ENCODE data around the gene RNASEH2A. TPM values are rescaled to one million over a fixed set of nuclear protein-coding genes. Genes with fewer than 3 reads are reported as not detected.
A peak's percentile ranks its signal among the peaks of the same experiment; 100 is the strongest.

The RNASEH2A gene
- 10 to 100 TPM; 29.1 to 45.7 (median 35.3) TPM for polyA plus RNA-seq (ENCODE audit: insufficient read length in 4 of 4)

GRCh38 chr19:12806242-12807081 lies at the start of gene RNASEH2A:
TSS of gene RNASEH2A (plus strand) at chr19:12806584. CDS start at chr19:12806674, 90 bp downstream.
- DNase-seq (ENCODE audit: low read depth in 4 of 4, low spot score in 2 of 4) = peak in 1 of 4 donors; percentile 83

GRCh38 chr19:12757544-12758274 lies 48.7 kb upstream of the RNASEH2A start:
- no peak for DNase-seq (ENCODE audit: low read depth in 4 of 4, low spot score in 2 of 4)

DNA sequence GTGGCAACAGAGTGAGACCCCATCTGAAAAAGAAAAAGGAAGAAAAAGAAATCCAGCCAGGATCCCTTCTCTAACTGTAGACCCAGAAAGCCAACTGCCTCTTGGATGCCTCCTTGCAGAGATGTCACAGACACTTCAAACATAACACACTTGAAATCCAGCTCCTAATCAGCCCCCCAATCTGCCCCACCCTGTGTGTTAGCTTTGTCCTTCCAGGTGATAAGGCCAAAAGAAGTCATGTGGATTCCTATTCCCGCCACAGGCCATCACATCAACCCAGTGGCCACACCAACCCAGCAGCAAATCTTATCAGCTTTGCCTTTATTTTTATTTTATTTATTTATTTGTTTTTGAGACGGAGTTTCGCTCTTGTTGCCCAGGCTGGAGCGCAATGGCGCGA lies 46.7 kb upstream of the RNASEH2A start:
- DNase-seq (ENCODE audit: low read depth in 4 of 4, low spot score in 2 of 4) = no peak

GRCh38 chr19:12763100-12763499 lies 43.3 kb upstream of the RNASEH2A start:
- DNase-seq (ENCODE audit: low read depth in 4 of 4, low spot score in 2 of 4) = no peak

- DNase-seq (ENCODE audit: low read depth in 4 of 4, low spot score in 2 of 4) = no peak
These were observed 41.7 kb upstream of the RNASEH2A start for GRCh38 chr19:12764698-12765097.

DNA sequence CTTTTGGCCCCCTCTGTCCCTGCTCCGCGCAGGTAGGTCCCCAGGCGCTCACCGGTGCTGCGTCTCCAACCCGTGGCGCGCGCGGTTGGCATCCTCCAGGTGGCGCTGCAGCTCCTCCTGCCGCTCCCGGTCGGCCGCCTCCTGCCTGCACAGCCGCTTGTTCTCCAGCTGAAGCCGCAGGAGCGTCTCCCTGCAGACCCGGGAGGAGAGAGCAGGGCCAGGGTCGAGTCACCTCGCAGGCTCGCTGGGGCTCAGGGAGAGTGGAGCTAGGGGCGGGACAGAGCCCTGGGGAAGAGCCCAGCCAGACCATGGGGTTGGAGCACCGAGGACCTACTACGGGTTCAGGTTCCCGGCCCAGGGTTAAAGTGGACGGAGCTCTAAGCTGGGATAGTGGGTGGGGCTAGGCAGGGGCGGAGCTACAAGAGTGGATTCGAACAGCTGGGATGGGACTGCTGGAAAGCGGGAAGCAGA lies 40.3 kb upstream of the RNASEH2A start:
- no peak for DNase-seq (ENCODE audit: low read depth in 4 of 4, low spot score in 2 of 4)

GRCh38 chr19:12767150-12767549 lies 39.2 kb upstream of the RNASEH2A start:
- DNase-seq (ENCODE audit: low read depth in 4 of 4, low spot score in 2 of 4) = no peak

DNA sequence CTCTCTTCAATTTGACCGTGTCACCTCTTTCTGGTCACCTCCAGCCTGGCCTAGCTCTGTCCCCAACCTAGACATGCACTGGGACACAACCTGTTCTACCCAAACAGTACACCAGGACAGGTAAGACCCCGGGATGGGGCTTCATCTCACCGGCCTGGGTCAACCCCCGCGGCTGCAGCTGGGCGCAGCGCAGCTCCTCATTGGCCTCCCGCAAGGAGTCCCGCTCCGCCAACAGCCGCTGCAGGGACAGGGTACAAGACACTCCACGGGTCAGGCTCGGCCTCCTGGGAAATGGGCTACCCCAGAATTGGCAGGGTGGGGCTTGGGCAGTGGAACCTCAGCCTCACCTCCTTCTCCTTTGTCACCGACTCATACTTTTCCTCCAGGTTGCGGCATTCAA lies 38.7 kb upstream of the RNASEH2A start:
- no peak for DNase-seq (ENCODE audit: low read depth in 4 of 4, low spot score in 2 of 4)

DNA sequence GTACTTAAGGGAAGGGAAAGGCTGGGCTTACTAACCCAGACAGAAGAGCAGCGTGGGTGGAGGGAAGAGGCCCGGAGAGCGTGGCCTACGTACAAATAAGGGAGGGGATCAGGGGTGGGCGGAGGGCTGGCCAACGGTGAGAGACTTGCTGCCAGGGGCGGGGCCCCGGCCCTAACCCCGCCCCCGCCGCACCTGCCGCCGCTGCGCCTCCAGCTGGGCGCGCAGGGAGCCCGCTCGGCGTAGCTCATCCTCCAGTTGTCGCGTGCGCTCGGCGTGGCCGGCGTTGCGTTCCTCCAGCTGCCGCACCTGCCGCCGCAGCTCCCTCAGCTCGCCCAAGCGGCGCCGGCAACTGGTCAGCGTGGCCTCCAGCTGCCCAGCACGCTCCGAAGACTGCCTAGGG lies 36.7 kb upstream of the RNASEH2A start:
- no peak for DNase-seq (ENCODE audit: low read depth in 4 of 4, low spot score in 2 of 4)

DNA sequence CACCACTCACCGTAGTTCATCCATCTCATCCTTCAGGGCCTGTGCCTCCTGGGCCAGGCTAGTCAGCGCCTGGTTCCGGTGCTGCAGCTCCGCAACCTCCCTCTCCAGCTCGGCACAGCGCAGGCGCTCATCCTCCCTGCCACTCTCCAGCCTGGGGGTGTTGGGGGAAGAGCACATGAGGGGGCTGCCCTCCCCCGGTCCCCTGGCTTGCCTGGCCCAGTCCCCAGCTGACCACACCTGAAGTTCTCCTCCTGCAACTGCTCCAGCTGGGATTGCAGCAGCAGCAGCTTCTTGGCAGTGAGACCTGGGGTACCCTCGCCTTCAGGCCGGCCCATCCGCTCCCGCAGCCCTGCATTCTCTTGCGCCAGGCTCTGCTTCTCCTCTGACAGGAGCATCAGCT lies 35.5 kb upstream of the RNASEH2A start:
- DNase-seq (ENCODE audit: low read depth in 4 of 4, low spot score in 2 of 4) = no peak

- no peak for DNase-seq (ENCODE audit: low read depth in 4 of 4, low spot score in 2 of 4)
These were observed 34.1 kb upstream of the RNASEH2A start for GRCh38 chr19:12772323-12772722.

GRCh38 chr19:12773571-12773970 lies 32.8 kb upstream of the RNASEH2A start:
- no peak for DNase-seq (ENCODE audit: low read depth in 4 of 4, low spot score in 2 of 4)

- no peak for DNase-seq (ENCODE audit: low read depth in 4 of 4, low spot score in 2 of 4)
These were observed 31.5 kb upstream of the RNASEH2A start, which contains the start of gene HOOK2 for GRCh38 chr19:12774588-12775555. TSS of gene HOOK2 (minus strand) at chr19:12775552. CDS start at chr19:12775449, 103 bp downstream.

DNA sequence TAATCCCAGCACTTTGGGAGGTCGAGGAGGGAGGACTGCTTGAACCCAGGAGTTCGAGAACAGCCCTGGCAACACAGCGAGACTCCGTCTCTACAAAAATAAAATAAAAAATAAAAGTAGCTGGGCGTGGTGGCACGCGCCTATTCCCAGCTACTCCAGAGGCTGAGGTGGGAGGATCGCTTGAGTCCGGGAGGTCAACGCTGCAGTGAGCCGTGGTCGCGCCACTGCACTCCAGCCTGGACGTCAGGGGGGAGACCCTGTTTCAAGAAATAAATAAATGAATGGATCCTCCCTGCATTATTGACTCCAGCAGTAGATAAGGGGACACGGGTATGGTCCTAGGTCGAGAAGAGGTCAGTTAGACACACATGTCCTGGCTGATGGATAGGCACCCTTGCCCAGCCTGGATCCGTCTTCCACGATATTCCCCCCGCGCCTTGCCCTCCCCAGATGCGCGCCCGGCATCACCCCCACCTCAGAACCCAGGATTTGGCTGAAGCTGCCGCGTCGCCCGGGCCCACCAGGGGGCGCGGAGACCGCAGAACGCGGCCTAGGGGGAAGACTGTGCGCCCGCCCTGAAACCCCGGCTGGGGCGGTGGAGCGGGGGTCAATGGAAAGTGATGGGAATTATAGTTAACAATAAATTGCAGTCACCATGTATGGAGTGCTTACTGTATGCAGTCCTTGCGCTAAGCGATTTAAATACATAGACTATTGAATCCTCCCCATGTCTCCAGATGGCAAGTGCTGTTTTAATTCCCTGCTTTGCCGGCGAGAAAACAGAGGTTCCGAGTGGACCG lies 29.0 kb upstream of the RNASEH2A start:
- no peak for DNase-seq (ENCODE audit: low read depth in 4 of 4, low spot score in 2 of 4)

- no peak for DNase-seq (ENCODE audit: low read depth in 4 of 4, low spot score in 2 of 4)
These were observed 28.1 kb upstream of the RNASEH2A start for GRCh38 chr19:12778017-12778904.

DNA sequence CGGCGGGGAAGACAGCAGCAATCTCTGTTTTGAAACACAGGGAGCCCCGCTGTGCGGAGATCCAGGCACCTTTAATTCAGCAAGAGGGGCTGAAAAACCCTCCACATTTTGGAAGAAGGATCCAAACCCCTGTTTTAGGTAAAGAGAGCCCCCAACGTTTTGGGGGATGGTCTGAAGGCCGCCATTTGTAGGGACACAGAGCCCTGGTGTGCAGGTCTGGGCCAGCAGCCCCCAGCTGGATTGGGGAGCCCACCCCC lies 27.6 kb upstream of the RNASEH2A start:
- no peak for DNase-seq (ENCODE audit: low read depth in 4 of 4, low spot score in 2 of 4)

- DNase-seq (ENCODE audit: low read depth in 4 of 4, low spot score in 2 of 4) = no peak
These were observed 27.0 kb upstream of the RNASEH2A start for GRCh38 chr19:12779162-12779993.

DNA sequence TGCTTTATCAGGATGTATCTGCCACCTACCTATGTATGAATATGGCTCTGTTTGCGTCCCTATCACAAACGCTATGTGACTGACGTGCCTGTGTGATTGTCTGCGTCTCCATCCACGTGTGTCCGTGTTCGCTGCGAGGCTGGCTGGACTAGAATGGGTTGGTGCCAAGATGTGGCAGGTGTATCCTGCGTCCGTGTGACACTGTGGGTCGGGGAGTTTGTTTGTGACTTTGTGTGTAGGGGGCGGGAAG lies 24.3 kb upstream of the RNASEH2A start:
- no peak for DNase-seq (ENCODE audit: low read depth in 4 of 4, low spot score in 2 of 4)

Data from left renal cortex interstitium (tissue), 4 donors.